Stimulated activated CD4-positive, alpha-beta T cell treated with anti-CD3 and anti-CD28 coated beads, Interleukin-1b, Interleukin-23, amount 100 ng/mL, for 24 hours (primary cell): ENCODE measurements around the gene IL36G.

Experiments
- DNase-seq, 4 experiments: peaks; one replicate each; pipeline ENCODE4 v3.0.0-alpha.2; 2020; ENCODE audit warnings: low read depth in 4 of 4, low spot score in 1 of 4

IL36G gene

GRCh38 chr2:112972423-112973086 is 5.3 kb upstream of the IL36G start:
- no peak for DNase-seq

GRCh38 chr2:112973156-112973555 is 4.7 kb upstream of the IL36G start:
- DNase-seq: no peak

GRCh38 chr2:112979731-112980130 is 1.9 kb downstream of the IL36G start:
- DNase-seq: no peak

- DNase-seq: no peak
These were observed 2.7 kb downstream of the IL36G start for GRCh38 chr2:112980537-112980936.

- DNase-seq: no peak
These were observed 7.3 kb downstream of the IL36G start for GRCh38 chr2:112985090-112985489.

- no peak for DNase-seq
These were observed 11.8 kb downstream of the IL36G start for GRCh38 chr2:112989611-112990010.

GRCh38 chr2:112993831-112994230 is 16.0 kb downstream of the IL36G start:
- DNase-seq: no peak

GRCh38 chr2:112994648-112995047 is 16.8 kb downstream of the IL36G start:
- no peak for DNase-seq

GRCh38 chr2:112995346-112995920 is 17.6 kb downstream of the IL36G start:
- DNase-seq: no peak

- DNase-seq: peak in 2 of 4 experiments; percentile 23 to 30
These were observed 18.8 kb downstream of the IL36G start for GRCh38 chr2:112996635-112997034.

GRCh38 chr2:112997151-112997550 is 19.3 kb downstream of the IL36G start:
- DNase-seq: no peak

- DNase-seq: no peak
These were observed 22.6 kb downstream of the IL36G start for GRCh38 chr2:113000436-113000835.

- no peak for DNase-seq
These were observed 24.9 kb downstream of the IL36G start for GRCh38 chr2:113002677-113003076.

- DNase-seq: no peak
These were observed 27.3 kb downstream of the IL36G start, which contains the start of gene IL36A for GRCh38 chr2:113005030-113005509. TSS of gene IL36A (plus strand) at chr2:113005459. CDS start at chr2:113005872, 413 bp downstream.

GRCh38 chr2:113007250-113007649 is 29.4 kb downstream of the IL36G start:
- DNase-seq: no peak

GRCh38 chr2:113009622-113010021 is 31.8 kb downstream of the IL36G start:
- DNase-seq: no peak

GRCh38 chr2:113010088-113010487 is 32.3 kb downstream of the IL36G start:
- no peak for DNase-seq

- no peak for DNase-seq
These were observed 33.3 kb downstream of the IL36G start for GRCh38 chr2:113011108-113011507.

- DNase-seq: no peak
These were observed 34.9 kb downstream of the IL36G start for GRCh38 chr2:113012436-113013335.

GRCh38 chr2:113013336-113013661 is 35.5 kb downstream of the IL36G start:
- DNase-seq: no peak

GRCh38 chr2:113014067-113014466 is 36.3 kb downstream of the IL36G start:
- DNase-seq: no peak

GRCh38 chr2:113015042-113015441 is 37.2 kb downstream of the IL36G start:
- no peak for DNase-seq
